ENCODE results near the gene LRCOL1. TPM values are rescaled to one million over a fixed set of nuclear protein-coding genes. Genes with fewer than 3 reads are reported as not detected.

Gene LRCOL1
- polyA plus RNA-seq, 2 donors: 0.22 TPM; not detected in 1

DNA sequence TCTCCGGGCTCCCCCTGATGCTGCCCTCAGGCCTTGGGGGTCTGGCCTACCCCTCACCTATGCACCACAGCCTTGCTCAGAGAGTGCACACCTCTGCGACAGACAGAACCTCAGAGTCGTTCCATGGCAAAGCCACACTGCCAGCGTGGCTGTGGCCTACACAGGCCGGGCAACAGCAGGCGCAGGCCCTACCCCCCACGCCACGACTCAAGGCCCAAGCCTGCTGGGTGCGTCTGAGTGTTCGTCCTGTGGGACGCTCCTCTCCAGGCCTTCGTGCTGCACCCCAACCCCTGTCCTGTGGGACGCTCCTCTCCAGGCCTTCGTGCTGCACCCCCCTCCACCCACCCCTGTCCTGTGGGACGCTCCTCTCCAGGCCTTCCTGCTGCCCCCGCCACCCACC lies 54.2 kb downstream of the LRCOL1 start:
- Histone ChIP-seq H3K4me1 (ENCODE audit: control insufficient read depth in 2 of 2, insufficient read depth in 2 of 2, low read length in 1 of 2) (peaks cover 0 to 13% of the 10 kb centered on the region in 2 donors), H3K27ac (ENCODE audit: low read depth in 2 of 2, low read length in 1 of 2) (no peak overlapping the region), H3K4me3 (ENCODE audit: low read depth in 1 of 2, low read length in 2 of 2) (no peak overlapping the region), H3K9me3 (ENCODE audit: control insufficient read depth in 2 of 2, insufficient read depth in 1 of 2, low read depth in 1 of 2, low read length in 1 of 2) (no peaks in the 10 kb centered on the region), H3K27me3 (ENCODE audit: control insufficient read depth in 1 of 2, insufficient read depth in 2 of 2, low read length in 2 of 2) (no peaks in the 10 kb centered on the region), H3K36me3 (ENCODE audit: control insufficient read depth in 2 of 2, insufficient read depth in 2 of 2, low read length in 1 of 2) (peaks cover 0 to 2% of the 10 kb centered on the region in 2 donors)
- 94% methylated on average over 14 to 16 of the region's 16 CpGs for WGBS, 2 donors

GRCh38 chr12:132555686-132556085 lies 54.7 kb downstream of the LRCOL1 start:
- no peaks in the 10 kb centered on the region for H3K27me3 ChIP-seq (ENCODE audit: control insufficient read depth in 1 of 2, insufficient read depth in 2 of 2, low read length in 2 of 2)
- peaks cover 0 to 9% of the 10 kb centered on the region in 2 donors for H3K4me1 ChIP-seq (ENCODE audit: control insufficient read depth in 2 of 2, insufficient read depth in 2 of 2, low read length in 1 of 2)
- H3K27ac ChIP-seq (ENCODE audit: low read depth in 2 of 2, low read length in 1 of 2): no peak overlapping the region
- H3K9me3 ChIP-seq (ENCODE audit: control insufficient read depth in 2 of 2, insufficient read depth in 1 of 2, low read depth in 1 of 2, low read length in 1 of 2): no peaks in the 10 kb centered on the region
- WGBS, 2 donors: 94 to 95% methylated on average over 13 of the region's 13 CpGs
- H3K4me3 ChIP-seq (ENCODE audit: low read depth in 1 of 2, low read length in 2 of 2): no peak overlapping the region
- H3K36me3 ChIP-seq (ENCODE audit: control insufficient read depth in 2 of 2, insufficient read depth in 2 of 2, low read length in 1 of 2): peaks cover 0 to 2% of the 10 kb centered on the region in 2 donors

DNA sequence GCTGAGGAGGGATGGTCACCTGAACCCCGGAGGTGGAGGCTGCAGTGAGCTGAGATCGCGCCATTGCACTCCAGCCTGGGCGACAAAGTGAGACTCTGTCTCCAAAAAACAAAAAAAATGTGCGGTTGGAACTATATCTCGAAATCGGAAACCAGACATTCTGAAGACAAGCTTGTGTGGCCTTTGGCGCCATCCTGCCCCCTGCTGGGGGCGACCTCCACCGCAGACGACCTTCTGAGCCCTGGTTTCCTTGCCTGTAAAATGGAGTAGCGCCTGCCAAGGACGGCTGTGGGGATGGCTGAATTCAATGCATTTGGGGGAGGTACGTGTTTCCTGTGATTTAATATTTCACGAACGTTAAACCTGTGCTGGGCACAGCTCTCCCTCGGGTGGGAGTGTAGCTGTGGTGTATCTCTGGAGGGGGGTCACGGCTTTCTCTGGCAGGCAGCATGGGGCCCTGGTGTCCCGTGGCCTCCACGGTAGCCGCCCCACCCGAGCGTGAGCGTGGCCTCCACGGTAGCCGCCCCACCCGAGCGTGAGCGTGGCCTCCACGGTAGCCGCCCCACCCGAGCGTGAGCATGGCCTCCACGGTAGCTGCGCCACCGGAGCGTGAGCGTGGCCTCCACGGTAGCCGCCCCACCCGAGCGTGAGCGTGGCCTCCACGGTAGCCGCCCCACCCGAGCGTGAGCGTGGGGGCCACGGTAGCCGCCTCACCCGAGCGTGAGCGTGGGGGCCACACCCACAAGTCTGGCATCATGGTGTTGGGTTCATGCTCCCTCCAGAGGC lies 55.3 kb downstream of the LRCOL1 start:
- Histone ChIP-seq H3K4me1 (ENCODE audit: control insufficient read depth in 2 of 2, insufficient read depth in 2 of 2, low read length in 1 of 2) (peaks cover 0 to 7% of the 10 kb centered on the region in 2 donors), H3K27ac (ENCODE audit: low read depth in 2 of 2, low read length in 1 of 2) (no peak overlapping the region), H3K9me3 (ENCODE audit: control insufficient read depth in 2 of 2, insufficient read depth in 1 of 2, low read depth in 1 of 2, low read length in 1 of 2) (no peaks in the 10 kb centered on the region), H3K36me3 (ENCODE audit: control insufficient read depth in 2 of 2, insufficient read depth in 2 of 2, low read length in 1 of 2) (peaks cover 0 to 2% of the 10 kb centered on the region in 2 donors), H3K27me3 (ENCODE audit: control insufficient read depth in 1 of 2, insufficient read depth in 2 of 2, low read length in 2 of 2) (no peaks in the 10 kb centered on the region), H3K4me3 (ENCODE audit: low read depth in 1 of 2, low read length in 2 of 2) (no peak overlapping the region)
- WGBS, 2 donors: 90 to 94% methylated on average over 36 to 53 of the region's 53 CpGs

Other genes with a start within 250 kb of the LRCOL1 start
- gene FBRSL1, start 120.4 kb downstream of the LRCOL1 start, polyA plus RNA-seq: 10 to 100 TPM; 15.6 to 17.9 TPM
- 1 to 10 TPM; 1.4 to 2.2 TPM for gene P2RX2, start 8.2 kb upstream of the LRCOL1 start, polyA plus RNA-seq
- gene POLE, start 76.8 kb upstream of the LRCOL1 start, polyA plus RNA-seq: 10 to 100 TPM; 16.7 to 41.2 TPM
- gene PXMP2, start 77.0 kb upstream of the LRCOL1 start, polyA plus RNA-seq: 10 to 100 TPM in 1 of 2 donors, 1 to 10 TPM in 1; 5.1 to 15.7 TPM
- gene PGAM5, start 100.3 kb upstream of the LRCOL1 start, polyA plus RNA-seq: 10 to 100 TPM; 19.1 to 20.5 TPM
- 10 to 100 TPM; 36.5 to 41.0 TPM for gene ANKLE2, start 151.2 kb upstream of the LRCOL1 start, polyA plus RNA-seq
- gene GOLGA3, start 218.3 kb upstream of the LRCOL1 start, polyA plus RNA-seq: 10 to 100 TPM; 10.6 to 18.1 TPM